Measurements from ENCODE around the gene SMCO3. TPM values are rescaled to one million over a fixed set of nuclear protein-coding genes. Genes with fewer than 3 reads are reported as not detected.
A peak's percentile ranks its signal among the peaks of the same experiment; 100 is the strongest.

SMCO3 gene
- total RNA-seq, 2 donors from 2014 or later = not detected

DNA sequence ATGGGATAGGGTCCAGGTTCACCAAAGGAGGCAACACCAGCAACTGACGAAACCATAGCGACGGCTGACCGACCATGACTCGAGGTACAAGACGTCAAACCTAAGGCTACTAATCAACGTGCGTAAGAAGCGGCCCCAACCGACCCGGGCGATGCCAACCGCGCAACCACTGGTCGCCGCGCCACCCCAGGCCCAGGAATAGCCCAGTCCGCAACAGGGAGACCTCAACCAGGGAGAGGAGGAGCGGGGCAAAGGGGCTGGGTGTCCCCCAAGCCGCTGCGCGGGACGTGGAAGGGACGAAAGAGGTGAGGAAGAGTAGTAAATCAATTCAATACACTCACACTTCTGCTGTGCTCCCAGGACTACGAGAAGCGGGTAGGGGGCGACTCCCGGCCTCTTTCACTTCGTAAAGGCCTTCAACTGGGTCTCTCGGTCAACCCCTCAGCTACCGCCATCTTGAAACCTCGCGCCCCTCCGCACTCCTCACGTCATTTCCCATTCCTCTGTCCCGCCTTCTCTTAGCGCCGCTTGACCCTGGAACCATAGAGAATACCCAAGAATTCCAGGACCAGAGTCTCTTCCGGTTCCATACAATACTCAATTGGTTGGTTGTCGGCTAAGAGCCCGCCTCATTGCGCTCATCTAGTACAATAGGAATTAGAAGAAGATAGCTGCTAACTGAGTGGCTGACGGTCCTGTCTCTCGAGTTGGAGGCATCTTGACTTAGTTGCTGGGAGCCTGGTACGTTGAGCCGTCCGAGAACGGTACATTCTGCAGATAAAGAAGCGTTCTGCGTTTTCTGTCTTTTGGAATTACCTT lies 10.8 kb downstream of the SMCO3 start, which contains the start of the genes C12orf60 and WBP11:
Gene C12orf60, plus strand, starts transcription at position 660 of the 819 bp plus-strand sequence. CDS start 19,266 bp downstream, outside the sequence.
Gene WBP11, minus strand, starts transcription at position 468 of the 819 bp plus-strand sequence. CDS start 2,095 bp downstream, outside the sequence.
- intact Hi-C loops (cut with DNase I) = no loop called here
- peak within 1 kb of the TSS; percentile 83 for H3K27ac ChIP-seq

DNA sequence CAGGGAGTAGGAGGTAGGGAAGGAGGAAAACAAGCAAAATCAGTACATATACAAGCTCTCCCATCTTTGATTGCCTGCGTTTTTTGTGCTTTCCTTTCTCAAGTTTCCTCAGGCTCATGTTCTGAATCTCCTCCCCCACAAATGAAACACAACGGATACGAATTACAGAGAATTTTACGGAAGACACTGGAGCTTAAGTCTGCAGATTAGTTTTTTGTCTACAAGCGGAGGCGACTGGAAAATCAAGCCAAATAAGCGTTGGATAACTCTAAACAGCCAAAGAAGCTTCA lies 11.3 kb downstream of the SMCO3 start:
- Histone ChIP-seq H3K4me1 (no peaks in the 10 kb centered on the region), H3K9me3 (no peaks in the 10 kb centered on the region), H3K27me3 (no peaks in the 10 kb centered on the region), H3K4me3 (peak overlapping the region; percentile 92), H3K9ac (ENCODE audit: low read depth in 2 of 2, low read length in 2 of 2) (peak overlapping the region; percentile 83 to 90), H3K27ac (peak overlapping the region; percentile 83), H3K36me3 (no peaks in the 10 kb centered on the region)
- DNase-seq = no peak
- intact Hi-C loops (cut with DNase I) = no loop called here
- TF ChIP-seq, protein P1, sequence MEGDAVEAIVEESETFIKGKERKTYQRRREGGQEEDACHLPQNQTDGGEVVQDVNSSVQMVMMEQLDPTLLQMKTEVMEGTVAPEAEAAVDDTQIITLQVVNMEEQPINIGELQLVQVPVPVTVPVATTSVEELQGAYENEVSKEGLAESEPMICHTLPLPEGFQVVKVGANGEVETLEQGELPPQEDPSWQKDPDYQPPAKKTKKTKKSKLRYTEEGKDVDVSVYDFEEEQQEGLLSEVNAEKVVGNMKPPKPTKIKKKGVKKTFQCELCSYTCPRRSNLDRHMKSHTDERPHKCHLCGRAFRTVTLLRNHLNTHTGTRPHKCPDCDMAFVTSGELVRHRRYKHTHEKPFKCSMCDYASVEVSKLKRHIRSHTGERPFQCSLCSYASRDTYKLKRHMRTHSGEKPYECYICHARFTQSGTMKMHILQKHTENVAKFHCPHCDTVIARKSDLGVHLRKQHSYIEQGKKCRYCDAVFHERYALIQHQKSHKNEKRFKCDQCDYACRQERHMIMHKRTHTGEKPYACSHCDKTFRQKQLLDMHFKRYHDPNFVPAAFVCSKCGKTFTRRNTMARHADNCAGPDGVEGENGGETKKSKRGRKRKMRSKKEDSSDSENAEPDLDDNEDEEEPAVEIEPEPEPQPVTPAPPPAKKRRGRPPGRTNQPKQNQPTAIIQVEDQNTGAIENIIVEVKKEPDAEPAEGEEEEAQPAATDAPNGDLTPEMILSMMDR (IDR thresholded peaks at IDR 0.05) = no peak

More for the DNA sequence above, 10.8 kb downstream of the SMCO3 start, which contains the start of the genes C12orf60 and WBP11:
- H3K9ac ChIP-seq (ENCODE audit: low read depth in 2 of 2, low read length in 2 of 2) = peak within 1 kb of the TSS; percentile 83 to 90
- DNase-seq = peak; percentile 96
- H3K4me3 ChIP-seq = peak within 1 kb of the TSS; percentile 92
- no peaks in the 10 kb centered on the region for H3K9me3 ChIP-seq
- H3K4me1 ChIP-seq = no peaks in the 10 kb centered on the region
- H3K27me3 ChIP-seq = no peaks in the 10 kb centered on the region
- TF ChIP-seq, protein P1 (IDR thresholded peaks at IDR 0.05) = no peak
- H3K36me3 ChIP-seq = no peaks in the 10 kb centered on the region

DNA sequence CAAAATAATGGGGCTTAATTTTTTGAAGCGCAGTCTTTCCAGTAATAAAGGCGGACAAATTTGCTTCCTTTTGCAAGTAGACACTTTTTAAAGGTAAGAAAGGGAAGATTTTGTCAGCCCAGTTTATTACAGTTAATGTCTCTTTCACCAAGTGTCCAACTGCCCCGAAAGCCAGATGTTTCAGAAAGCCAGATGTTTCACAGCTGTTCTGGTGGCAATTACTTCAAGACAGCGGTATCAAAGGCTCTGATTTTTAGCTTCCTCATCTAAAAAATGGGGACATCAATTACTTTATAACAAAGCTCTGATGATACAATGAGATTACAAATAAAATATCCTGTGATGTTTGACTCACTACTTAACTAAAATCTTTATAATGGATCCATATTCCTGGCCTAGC lies 11.7 kb downstream of the SMCO3 start:
- TF ChIP-seq, protein P1 (IDR thresholded peaks at IDR 0.05) = no peak
- H3K9me3 ChIP-seq = no peaks in the 10 kb centered on the region
- H3K4me3 ChIP-seq = peak overlapping the region; percentile 92
- H3K27me3 ChIP-seq = no peaks in the 10 kb centered on the region
- no peaks in the 10 kb centered on the region for H3K4me1 ChIP-seq
- intact Hi-C loops (cut with DNase I) = no loop called here
- H3K36me3 ChIP-seq = no peaks in the 10 kb centered on the region
- no peak overlapping the region for H3K27ac ChIP-seq
- no peak for DNase-seq
- peak overlapping the region in 1 of 2 donors; percentile 90 for H3K9ac ChIP-seq (ENCODE audit: low read depth in 2 of 2, low read length in 2 of 2)

DNA sequence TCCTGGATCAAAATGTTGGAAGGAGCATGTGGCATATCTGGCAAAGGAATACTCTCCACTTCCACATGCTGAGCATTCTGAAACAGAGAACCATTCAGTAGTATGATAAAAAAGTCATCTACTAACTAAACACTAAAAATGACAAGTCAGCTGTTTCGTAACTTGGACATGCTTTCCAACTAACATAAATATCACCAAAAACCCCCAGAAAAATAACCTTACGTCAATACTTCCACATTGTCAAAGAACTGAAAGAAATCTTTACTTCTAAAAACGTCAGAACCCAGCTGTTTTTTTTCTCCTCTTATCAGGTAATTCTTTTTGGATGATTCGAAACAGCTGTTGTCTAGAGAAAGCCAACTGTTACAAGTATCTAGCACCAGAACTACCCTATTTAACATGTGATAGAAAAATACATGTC lies 18.9 kb downstream of the SMCO3 start:
- Histone ChIP-seq H3K9me3 (no peaks in the 10 kb centered on the region), H3K27ac (no peak overlapping the region), H3K27me3 (no peaks in the 10 kb centered on the region), H3K4me1 (no peaks in the 10 kb centered on the region), H3K9ac (ENCODE audit: low read depth in 2 of 2, low read length in 2 of 2) (no peak overlapping the region), H3K36me3 (peaks cover 24% of the 10 kb centered on the region), H3K4me3 (no peak overlapping the region)
- DNase-seq = no peak
- TF ChIP-seq, protein P1 (IDR thresholded peaks at IDR 0.05) = no peak
- intact Hi-C loops (cut with DNase I) = no loop called here

DNA sequence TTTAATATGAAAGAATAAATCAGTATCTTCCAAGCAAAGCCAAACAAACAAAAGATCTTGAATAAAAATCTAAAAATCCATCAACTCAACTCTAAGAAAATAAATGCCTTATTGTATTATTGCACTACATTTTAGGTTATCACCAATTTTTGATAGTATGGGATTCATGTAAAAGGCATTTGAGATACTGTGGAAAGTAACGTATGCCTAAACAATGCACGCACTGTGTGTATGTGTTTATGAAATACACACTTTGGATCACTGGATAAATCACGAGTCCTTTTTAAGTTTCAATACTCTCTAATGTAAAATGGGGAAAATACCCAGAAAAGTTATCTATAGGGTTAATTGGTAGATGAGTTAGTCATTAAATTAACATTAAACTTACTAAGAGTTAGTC lies 28.4 kb downstream of the SMCO3 start:
- TF ChIP-seq, protein P1 (IDR thresholded peaks at IDR 0.05) = no peak
- intact Hi-C loops (cut with DNase I) = no loop called here
- no peak overlapping the region for H3K27ac ChIP-seq
- H3K9me3 ChIP-seq = no peaks in the 10 kb centered on the region
- peaks cover 26% of the 10 kb centered on the region for H3K36me3 ChIP-seq
- no peak for DNase-seq
- H3K9ac ChIP-seq (ENCODE audit: low read depth in 2 of 2, low read length in 2 of 2) = no peak overlapping the region
- no peaks in the 10 kb centered on the region for H3K27me3 ChIP-seq
- H3K4me1 ChIP-seq = no peaks in the 10 kb centered on the region
- H3K4me3 ChIP-seq = no peak overlapping the region

Data from colonic mucosa (tissue), 4 donors.